NT2/D1 (cell line): Measurements from ENCODE around the gene FHL3.

Source experiments
- DNase-seq: peaks from one replicate; pipeline ENCODE4 v3.0.0-alpha.2; 2011; ENCODE audit warnings: low read depth, low spot score
- H3K27me3 ChIP-seq: 2 replicates; pipeline ENCODE4 v1.6.0; 2011; ENCODE audit warnings: mild to moderate bottlenecking; ENCODE audit not compliant: insufficient read length, insufficient read depth
- H3K36me3 ChIP-seq: 2 replicates; pipeline ENCODE4 v1.6.1; 2011; ENCODE audit warnings: mild to moderate bottlenecking, low read length, mixed read lengths; ENCODE audit not compliant: insufficient read depth, insufficient read length
- H3K4me1 ChIP-seq: 2 replicates; pipeline ENCODE4 v1.5.1; 2011; ENCODE audit not compliant: insufficient read depth, insufficient read length
- H3K4me3 ChIP-seq: 2 replicates; pipeline ENCODE4 v1.5.1; 2011; ENCODE audit warnings: low read depth; ENCODE audit not compliant: insufficient read length
- H3K9ac ChIP-seq: 2 replicates; pipeline ENCODE4 v1.6.0; 2011; ENCODE audit warnings: low read depth; ENCODE audit not compliant: insufficient read length
- H3K9me3 ChIP-seq: 2 replicates; pipeline ENCODE4 v1.5.1; 2011; ENCODE audit warnings: mild to moderate bottlenecking, low read length; ENCODE audit not compliant: insufficient read depth
- SUZ12 ChIP-seq: IDR thresholded peaks from 2 replicates; pipeline ENCODE4 v1.6.1; 2011; ENCODE audit not compliant: insufficient read length, insufficient read depth; ENCODE audit errors: extremely low read depth
- YY1 ChIP-seq: IDR thresholded peaks from 2 replicates; pipeline ENCODE4 v1.6.1; 2011; ENCODE audit not compliant: insufficient read length, insufficient read depth
- ZNF274 ChIP-seq: IDR thresholded peaks from 2 replicates; pipeline ENCODE4 v1.6.1; 2011; ENCODE audit warnings: mild to moderate bottlenecking, low read depth, low read length

The FHL3 gene

DNA sequence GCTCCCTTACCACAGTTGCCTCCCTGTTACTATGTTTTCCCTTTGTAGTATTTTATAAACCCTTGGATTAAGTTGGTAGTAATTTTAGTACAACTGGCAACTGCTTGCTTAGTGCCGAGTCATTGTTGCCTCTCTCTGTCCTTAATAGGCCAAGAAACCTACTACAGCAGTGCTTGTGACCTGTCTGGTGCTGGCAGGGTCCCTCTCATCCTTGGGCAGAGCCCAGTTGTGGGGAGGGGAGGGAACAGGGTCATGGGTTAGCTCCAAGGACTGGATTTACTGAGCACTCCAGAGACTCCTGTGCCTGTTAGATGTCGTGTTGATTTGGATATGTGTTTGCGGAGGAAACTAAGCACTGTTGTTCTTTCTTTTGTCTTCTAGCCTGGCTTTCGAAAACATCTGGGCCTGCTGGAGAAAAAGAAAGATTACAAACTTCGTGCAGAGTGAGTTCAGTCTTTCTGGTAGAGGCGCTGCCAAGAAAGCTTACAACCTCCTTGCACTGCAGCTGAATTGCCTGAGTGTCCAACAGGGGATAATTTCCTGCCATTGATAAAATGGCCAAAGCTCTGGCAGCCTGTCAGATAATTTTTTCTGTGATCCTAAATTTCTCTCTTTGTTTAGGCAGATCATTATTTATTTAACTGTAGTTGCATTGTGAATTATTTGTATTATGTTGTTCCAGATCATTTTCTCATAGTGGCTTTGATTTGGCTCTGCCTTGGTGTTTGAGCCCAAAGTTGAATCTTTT is 10.8 kb upstream of the FHL3 start:
- TF ChIP-seq ZNF274, result no peak
- TF ChIP-seq YY1, result no peak
- TF ChIP-seq SUZ12, result no peak
- peaks cover 77% of the 10 kb centered on the region for H3K36me3 ChIP-seq
- no peaks in the 10 kb centered on the region for H3K27me3 ChIP-seq
- H3K4me3 ChIP-seq, result no peak overlapping the region
- DNase-seq, result no peak
- 0 out of 2 replicates have a peak, but pooled peaks cover 6% of the 10 kb centered on the region for H3K9me3 ChIP-seq
- H3K4me1 ChIP-seq, result no peaks in the 10 kb centered on the region
- no peak overlapping the region for H3K9ac ChIP-seq

- Histone ChIP-seq H3K4me3 (no peak overlapping the region), H3K36me3 (peaks cover 67% of the 10 kb centered on the region), H3K9ac (no peak overlapping the region), H3K4me1 (peaks cover 5% of the 10 kb centered on the region), H3K9me3 (0 out of 2 replicates have a peak, but pooled peaks cover 6% of the 10 kb centered on the region), H3K27me3 (no peaks in the 10 kb centered on the region)
- DNase-seq, result no peak
- no peak for TF ChIP-seq ZNF274
- TF ChIP-seq YY1, result no peak
- TF ChIP-seq SUZ12, result no peak
Observed at GRCh38 chr1:38014724-38015424, 9.6 kb upstream of the FHL3 start.

- H3K9me3 ChIP-seq, result 0 out of 2 replicates have a peak, but pooled peaks cover 6% of the 10 kb centered on the region
- no peaks in the 10 kb centered on the region for H3K27me3 ChIP-seq
- H3K9ac ChIP-seq, result peak overlapping the region; percentile 34
- peaks cover 6% of the 10 kb centered on the region for H3K4me1 ChIP-seq
- TF ChIP-seq ZNF274 (no peak), SUZ12 (no peak), YY1 (no peak)
- no peak for DNase-seq
- H3K4me3 ChIP-seq, result no peak overlapping the region
- H3K36me3 ChIP-seq, result peaks cover 60% of the 10 kb centered on the region
Observed at GRCh38 chr1:38014171-38014570, 8.9 kb upstream of the FHL3 start.

DNA sequence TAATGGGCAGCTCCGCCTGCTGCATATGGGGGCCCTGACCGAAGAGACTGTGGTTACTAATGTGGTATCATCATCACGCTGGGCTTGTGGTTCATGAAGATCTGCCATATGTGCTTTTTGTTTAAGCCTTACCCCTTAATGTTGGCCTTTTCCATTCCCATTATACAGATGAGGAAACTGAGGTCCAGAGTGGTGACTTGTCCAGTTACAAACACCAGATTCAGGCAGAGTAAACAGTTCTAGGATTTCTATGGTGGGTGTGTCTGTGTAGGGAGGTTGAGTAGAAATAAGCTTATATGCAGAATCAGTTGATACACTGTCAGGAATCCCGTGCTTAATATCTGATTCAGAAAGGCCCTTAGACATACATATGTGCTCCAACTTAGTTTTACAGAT is 7.9 kb upstream of the FHL3 start:
- Histone ChIP-seq H3K9me3 (0 out of 2 replicates have a peak, but pooled peaks cover 6% of the 10 kb centered on the region), H3K4me3 (peak overlapping the region; percentile 92), H3K36me3 (peaks cover 50% of the 10 kb centered on the region), H3K27me3 (no peaks in the 10 kb centered on the region), H3K4me1 (peaks cover 10% of the 10 kb centered on the region), H3K9ac (peak overlapping the region; percentile 97)
- no peak for TF ChIP-seq SUZ12
- no peak for TF ChIP-seq ZNF274
- no peak for TF ChIP-seq YY1
- DNase-seq, result no peak

DNA sequence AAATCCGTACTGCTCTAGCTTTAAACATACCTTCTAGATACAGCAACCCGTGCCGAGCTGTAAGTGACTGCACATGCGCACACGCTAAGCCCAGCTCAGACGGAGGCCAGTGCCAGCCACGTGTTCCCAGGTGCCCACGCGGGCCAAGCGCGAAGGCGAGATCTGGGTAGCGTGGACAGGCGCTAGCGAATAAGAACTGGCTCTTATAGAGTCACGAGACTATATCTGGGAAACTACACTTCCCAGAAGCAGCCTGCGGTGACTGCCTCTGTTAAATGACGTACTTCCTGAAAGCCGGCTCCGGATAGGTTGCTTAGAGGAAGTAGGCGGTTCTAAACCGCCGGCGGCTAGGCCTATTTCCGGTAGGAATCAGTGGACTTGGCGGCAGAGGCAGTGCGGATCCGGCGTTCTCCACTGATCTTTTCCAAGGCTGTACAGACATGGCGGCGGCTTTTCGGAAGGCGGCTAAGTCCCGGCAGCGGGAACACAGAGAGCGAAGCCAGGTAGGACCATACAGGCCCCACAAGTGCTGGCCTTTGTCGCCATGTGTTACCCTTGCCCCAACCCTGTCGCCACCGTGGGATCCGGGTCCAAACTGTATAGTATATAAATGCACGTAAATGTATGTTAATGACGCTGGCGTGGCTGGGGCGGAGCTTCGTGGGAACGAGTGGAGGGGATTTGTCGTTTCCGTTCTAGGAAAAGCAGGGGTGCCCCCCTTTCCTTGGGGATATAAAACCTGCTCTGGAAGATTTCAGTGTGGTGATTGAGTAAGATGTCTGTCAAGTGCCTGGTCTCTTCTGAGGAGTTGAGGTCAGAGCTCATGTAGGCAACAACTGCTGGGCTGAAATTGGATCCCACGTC is 7.3 kb upstream of the FHL3 start, which contains the start of gene UTP11:
Gene UTP11, plus strand, starts transcription at position 372 of the 864 bp plus-strand sequence. Its CDS starts 69 bp downstream, at position 441.
- DNase-seq, result peak; percentile 99
- Histone ChIP-seq H3K9me3 (0 out of 2 replicates have a peak, but pooled peaks cover 6% of the 10 kb centered on the region), H3K4me1 (peaks cover 10% of the 10 kb centered on the region), H3K9ac (peak within 1 kb of the TSS; percentile 97), H3K36me3 (peaks cover 44% of the 10 kb centered on the region), H3K4me3 (peak within 1 kb of the TSS; percentile 92), H3K27me3 (no peaks in the 10 kb centered on the region)
- TF ChIP-seq ZNF274, result no peak
- TF ChIP-seq YY1, result peak; percentile 6

GRCh38 chr1:38009841-38010180 is 4.5 kb upstream of the FHL3 start:
- 0 out of 2 replicates have a peak, but pooled peaks cover 6% of the 10 kb centered on the region for H3K9me3 ChIP-seq
- no peak overlapping the region for H3K9ac ChIP-seq
- no peak overlapping the region for H3K4me3 ChIP-seq
- DNase-seq, result no peak
- peaks cover 20% of the 10 kb centered on the region for H3K4me1 ChIP-seq
- H3K27me3 ChIP-seq, result no peaks in the 10 kb centered on the region
- peaks cover 17% of the 10 kb centered on the region for H3K36me3 ChIP-seq
- TF ChIP-seq ZNF274 (no peak), SUZ12 (no peak), YY1 (no peak)
